ENCODE data around the gene PIK3R6.

PIK3R6 gene

DNA sequence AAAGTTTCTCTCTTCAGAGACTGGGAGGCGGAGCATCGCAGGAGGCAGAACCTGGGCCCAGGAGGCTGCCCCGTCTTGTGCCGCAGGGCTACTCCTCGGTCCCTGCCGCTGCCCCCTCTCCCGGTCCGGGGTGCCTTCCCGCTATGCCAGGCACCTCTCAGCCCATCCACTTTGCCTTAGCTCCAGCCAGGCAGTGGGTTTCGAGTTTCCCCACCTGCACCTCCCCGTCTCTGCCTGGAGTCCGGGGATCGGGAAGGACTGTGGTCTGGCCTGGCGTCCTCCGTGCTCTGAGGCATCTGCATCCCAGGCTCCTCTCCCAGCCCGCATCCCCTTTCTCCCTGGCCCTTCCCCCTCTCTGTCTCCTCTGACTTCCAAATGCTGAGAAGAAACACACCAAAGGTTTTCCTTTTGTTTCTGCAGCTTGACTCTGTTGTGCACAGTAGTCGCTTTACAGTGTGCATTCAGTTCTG lies 26.8 kb upstream of the PIK3R6 start:
- no peak for DNase-seq

DNA sequence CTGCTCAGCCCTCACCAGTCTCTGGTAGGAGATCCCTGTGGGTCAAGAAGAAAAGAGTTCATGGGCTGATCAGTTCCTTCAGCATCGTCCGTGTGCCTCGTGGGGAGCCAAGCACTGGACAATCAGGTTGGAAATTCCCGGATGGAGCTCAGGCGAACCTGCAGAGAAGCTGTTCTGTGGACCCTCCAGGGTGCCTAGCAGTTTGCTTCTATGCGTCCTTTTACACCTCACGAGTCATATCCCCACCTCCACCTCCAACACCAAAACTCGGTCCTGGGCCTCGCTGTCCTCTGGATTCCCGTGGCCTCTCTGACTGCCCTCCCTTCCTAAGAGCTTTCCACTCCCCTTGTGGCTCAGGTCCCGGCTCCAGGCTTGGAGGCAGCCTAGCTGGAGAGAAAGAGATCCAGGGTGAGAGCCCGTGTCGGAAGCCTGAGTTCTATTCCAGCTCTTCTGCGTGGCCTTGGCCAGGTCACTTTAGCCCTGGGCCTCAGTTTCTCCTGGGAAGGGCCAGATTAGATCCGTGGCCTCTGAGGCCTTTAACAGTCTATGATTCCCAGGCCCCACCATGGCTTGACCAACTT lies 26.2 kb upstream of the PIK3R6 start:
- no peak for DNase-seq

DNA sequence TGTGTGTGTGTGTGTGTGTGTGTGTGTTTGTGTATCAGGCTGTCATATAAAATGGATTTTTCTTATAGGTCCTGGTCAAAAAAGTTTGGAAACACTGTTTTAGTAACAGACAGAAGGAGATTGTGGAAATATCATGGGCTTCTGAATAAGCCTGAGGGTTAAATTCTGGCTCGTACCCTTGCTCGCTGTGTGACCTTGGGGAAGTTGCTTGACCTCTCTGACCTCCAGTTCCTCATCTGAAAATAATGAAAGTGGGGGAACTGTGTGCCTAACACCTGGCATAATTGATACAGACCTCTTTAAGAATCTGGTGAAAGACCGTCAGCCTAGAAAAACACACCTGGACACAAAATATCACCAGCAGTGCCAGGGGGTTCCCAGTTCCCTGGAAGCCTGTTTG lies 25.6 kb upstream of the PIK3R6 start:
- DNase-seq: no peak

DNA sequence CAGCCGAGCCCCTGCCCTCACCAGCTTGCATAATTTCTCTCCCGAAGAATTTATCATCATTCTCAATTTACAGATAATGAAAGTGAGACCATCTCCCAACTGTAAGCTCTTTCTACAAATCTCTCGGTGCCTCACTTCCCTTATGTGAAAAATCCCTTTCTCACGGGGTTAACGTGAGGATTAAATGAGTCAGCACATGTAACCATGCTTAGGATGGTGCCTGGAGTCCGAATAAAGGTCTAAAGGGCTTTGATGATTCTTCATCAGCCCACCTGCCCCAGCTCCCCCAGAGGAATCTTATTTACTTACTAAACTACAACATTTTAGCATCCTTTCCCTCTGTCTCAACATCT lies 24.8 kb upstream of the PIK3R6 start:
- DNase-seq: no peak

DNA sequence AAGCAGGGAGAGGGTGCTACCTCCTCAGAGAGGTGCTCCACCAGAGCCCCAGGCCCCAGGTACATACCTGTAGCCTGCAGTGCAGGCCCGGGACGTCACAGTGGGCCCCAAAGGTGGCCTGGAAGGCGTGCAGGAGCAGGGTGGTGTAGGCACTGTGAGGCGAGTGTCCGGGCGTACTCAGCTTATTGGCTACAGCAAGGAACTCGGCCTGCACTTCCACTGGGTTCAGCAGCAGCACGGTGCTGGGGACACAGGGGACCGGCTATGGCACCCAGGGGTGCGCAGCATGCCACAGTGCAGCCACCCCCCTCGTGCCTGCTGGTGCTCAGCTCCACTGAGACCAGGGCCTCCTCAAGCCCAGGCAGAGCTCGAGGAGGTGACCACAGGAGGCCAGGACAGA lies 23.2 kb upstream of the PIK3R6 start:
- no peak for DNase-seq

DNA sequence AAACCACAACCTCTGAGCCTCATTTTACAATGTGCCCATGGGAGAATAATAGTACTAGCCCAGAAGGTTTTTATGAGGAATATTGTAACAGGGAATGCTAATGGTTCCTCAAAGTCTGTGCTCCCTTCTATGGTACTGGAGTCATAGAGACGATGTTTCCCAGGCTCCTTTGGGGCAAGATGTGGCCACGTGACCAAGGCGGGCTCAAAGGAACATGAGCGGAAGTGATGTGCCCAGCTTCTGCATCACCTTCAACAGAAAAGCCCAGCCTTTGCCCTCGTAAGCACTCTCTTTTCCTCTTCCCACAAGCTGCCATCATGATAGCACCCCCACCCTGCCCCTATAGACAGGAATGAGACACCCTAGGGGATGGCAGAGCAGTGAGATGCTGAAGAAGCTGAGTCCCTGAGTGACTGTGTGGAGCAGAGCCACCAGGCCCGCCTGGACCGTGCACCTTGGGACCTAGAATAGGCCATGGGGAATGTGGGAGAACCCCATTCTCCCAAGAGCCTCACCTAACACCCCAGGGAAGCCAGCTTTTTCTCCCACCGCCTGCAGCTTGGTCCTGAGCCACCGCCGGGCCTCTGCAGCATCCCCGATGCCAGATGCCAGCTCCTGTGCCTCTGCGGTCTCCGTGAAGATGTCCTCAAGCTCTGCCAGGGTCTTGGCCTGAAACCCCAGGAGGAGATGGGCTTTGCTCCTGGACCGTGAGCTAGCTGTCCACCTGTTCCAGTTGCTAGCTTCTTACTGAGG lies 22.2 kb upstream of the PIK3R6 start:
- no peak for DNase-seq

DNA sequence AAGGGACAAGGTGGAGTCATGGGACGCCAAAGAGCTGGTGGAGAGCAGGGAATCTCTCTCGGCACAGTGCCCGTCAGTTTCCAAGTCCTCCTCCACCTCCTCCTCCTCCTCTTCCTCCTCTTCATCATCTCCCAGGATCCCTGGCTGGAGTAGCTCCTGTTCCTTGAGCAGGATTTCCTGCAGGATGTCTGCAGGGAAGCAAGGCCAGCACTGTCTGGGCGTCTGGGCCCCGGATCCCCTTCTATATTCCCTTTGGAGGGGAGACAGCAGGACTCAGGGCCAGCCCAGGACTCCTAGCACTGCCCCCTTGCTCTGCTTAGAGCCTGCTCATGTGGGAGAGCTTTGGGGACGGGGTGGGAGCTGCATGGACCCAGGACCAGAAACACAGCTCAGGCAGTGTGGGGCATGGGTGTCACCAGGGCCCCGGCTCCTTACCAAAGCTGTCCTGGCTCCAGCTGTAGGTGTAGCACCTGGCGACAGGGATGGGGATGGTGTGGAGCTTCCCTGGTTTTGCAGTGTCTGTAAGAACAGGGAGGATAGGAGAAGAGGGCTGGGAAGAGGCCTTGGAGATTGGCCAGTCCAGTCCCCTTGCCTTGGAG lies 21.3 kb upstream of the PIK3R6 start:
- no peak for DNase-seq

DNA sequence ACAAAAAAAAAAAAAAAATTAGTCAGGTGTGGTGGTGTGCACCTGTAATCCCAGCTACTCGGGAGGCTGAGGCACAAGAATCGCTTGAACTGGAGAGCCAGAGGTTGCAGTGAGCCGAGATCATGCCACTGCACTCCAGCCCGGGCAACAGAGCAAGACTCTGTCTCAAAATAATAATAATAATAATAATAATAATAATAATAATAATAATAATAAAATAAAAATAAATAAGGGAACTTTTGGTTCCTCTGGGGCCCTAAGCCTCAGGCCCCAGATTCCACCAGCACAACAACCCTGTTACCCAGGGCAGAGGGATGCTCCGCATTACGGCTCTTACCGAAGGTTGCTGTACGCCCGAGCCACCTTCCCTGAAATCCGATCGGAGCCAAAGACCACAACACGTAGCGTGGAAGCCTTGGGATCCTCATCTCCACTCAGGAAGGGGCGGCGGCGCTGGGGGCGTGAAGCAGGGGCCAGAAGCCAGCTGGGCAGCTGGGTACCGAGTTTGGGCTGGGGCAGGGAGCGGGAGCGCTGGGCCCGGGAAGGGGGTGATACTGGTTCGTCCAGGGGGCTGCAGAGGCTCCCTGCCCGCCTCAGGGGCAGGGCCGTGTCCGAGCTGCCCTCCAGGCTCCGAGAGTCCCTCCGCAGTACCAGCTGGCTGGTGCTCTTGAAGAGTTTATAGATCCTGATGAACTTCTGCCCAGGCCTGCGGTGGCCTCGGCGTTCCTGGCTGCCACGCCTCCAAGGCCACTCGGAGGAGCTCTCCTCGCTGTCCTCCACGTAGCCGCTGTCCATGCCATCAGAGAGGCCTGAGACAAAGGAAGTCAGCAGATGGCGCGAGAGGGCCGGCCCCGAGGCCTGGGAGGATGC lies 20.6 kb upstream of the PIK3R6 start:
- DNase-seq: no peak

DNA sequence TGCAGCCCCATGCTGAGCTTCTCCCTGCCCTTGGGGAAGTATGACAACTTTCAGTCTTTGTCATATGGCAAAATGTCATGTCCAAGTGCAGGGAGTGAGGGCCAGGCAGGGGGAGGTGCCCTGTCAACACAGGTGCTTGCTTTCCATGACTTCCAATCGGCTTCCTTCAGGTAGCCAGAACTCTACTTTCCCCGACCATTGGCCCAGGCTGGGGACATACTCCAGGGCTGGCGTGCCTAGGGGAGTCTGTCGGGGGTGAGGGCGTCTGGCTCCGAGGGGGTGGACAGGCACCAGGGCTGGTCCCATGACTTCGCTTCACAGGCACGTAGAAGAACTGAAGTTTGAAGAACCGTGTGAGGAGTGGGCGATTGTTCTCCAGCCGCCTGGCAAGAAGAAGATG lies 19.8 kb upstream of the PIK3R6 start:
- DNase-seq: no peak

DNA sequence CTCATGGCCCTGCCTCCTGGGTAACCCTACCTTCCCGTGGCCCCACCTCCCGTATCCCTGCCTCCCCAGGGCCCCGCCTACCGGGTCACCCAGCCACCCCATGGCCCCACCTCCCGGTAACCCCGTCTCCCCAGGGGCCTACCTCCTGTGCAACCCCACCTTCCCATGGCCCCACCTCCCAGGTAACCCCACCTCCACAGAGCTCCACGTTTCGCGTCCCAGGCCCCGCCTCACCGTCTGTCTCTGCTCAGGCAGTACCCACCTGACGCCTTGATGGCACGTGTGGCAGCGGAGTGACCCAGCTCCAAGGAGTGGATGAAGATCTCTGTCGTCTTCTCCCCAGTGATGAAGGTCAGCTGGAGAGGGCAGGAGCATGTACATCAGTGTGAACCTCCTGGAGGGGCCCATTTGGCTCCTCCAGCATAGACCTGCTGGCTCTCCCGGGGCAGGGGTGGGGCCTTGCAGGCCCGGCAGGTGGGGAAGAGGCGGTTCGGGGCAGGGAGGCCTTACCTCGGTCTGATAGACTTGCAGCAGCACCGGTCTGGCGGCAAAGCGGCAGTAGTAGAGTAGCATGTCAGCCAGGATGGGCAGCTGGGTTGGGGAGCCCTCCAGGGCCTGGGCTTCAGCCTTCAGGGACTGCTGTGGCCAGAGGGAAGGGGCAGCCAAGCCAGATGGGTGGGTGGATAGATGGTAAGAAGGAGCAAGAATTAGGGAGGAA lies 18.7 kb upstream of the PIK3R6 start:
- DNase-seq: no peak

DNA sequence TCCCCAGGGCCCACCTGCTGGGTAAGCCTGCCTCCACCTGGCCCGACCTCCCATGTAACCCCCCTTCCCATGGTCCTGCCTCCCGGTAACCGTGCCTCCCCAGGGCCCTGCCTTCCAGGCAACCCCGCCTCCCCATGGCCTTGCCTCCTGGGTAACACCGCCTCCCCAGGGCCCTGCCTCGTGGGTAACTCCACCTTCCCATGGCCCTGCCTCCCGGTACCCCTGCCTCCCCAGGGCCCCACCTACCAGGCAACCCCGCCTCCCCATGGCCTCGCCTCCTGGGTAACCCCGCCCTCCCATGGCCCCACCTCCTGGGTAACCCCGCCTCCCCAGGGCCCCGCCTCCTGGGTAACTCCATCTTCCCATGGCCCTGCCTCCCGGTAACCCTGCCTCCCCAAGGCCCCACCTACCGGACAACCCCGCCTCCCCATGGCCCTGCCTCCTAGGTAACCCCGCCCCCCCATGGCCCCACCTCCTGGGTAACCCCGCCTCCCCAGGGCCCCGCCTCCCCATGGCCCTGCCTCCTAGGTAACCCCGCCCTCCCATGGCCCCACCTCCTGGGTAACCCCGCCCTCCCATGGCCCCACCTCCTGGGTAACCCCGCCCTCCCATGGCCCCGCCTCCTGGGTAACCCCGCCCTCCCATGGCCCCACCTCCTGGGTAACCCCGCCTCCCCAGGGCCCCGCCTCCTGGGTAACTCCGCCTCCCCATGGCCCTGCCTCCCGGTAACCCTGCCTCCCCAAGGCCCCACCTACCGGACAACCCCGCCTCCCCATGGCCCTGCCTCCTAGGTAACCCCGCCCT lies 17.9 kb upstream of the PIK3R6 start:
- peak; percentile 52 for DNase-seq

DNA sequence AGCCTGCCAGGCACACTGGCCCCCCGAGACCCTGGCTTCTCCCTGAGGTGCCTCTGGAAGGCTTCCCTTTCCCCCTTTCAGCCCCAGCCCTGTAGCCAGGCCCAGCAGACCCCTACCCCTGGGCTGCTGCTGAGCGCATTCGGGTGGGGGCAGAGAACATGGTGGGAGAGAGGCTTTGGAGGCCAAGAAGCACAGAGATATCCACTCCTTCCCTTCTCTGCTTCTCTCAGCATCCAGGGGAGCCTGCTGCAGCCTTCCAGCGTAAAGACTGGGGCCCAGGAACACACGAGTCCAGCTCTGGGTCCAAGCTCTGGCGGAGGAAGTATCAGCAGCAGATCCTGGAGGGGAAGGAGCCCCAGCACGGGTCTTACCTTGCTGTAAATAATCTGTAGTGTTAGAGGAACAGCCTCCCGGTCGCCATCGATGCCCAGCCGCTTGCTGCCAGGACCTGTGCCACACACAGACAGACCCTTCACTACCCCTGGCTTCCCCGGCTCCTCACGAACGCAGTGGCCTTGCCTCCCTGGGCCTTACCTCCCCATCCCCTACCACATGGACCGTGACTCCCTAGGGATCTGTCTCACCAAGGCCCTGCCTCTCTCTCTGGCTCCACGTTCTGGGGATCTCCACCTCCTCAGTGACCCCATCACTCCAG lies 17.0 kb upstream of the PIK3R6 start:
- no peak for DNase-seq

DNA sequence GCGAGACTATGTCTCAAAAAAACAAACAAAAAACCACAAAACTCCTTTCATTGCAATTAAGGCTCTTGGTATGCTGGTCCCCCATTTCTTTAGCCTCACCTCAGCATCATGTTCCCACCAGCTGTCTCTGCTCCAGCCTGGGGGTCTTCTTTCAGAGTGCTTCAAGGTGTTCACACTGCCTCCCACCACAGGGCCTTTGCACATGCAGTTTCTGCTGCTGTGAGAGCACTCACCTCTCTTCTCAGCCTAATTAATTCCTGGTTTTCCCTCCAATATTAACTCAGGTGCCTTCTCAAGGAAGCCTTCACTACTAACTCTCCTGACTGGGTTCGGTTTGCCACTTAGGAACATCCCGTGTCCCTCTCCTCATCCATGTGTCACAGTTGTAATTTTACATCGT lies 15.9 kb upstream of the PIK3R6 start:
- DNase-seq: no peak

DNA sequence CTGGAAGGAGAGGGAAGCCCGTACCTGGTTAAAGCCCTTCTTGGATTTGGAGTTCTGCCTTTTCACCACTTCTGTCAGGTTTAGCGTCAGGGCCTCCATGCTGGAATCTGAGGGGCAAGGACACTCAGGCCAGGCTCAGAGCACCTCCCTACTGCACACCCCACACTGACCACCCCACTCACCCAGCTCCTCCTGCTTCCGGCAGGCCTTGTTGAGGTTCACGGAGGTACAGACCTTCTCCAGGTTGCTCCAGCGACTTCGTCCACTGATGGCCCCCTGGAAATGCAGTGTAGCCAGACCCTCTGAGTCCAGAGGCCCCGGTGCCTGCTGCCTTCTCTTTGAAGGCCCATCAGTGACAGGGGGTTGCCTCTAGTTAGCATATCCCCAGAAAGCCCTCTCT lies 14.1 kb upstream of the PIK3R6 start:
- DNase-seq: no peak

DNA sequence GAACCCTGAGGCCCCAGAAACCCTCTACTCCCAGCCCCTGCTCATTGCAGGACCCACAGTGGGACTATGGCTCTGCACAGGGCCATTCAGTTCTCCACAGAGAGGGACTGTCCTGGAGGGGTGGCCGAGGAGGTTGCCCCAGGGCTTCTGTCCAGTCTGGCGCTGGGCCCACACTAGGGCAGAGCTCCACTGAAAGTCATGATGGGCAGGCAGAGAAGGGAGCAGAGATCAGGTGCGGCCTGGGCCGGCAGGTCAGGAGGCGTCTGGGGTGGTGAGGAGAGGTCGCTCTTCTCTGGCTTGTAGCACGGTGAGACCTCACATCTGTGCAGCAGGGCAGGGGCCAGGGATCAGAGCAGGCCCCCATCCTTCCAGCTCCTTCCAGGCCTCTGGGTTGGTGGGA lies 13.0 kb upstream of the PIK3R6 start:
- no peak for DNase-seq

DNA sequence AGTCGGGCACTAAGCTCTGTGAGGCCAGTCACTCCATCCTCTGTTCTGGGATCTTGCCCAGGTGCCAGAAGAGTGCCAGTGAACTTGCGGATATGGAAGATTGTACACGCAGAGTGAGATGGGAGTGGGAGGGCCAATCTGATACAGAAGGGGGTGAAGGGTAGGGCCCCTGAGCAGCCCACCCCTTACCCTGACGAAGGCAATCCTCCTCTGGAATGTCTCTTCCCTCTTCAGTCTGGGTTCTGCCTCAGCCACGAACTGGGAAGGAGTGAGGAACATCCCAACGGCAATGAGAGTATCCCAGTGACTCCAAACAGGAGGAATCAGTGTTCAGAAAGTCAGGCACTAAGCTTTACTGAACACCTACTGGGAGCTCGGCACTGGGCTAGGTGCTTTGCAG lies 11.9 kb upstream of the PIK3R6 start:
- DNase-seq: no peak

DNA sequence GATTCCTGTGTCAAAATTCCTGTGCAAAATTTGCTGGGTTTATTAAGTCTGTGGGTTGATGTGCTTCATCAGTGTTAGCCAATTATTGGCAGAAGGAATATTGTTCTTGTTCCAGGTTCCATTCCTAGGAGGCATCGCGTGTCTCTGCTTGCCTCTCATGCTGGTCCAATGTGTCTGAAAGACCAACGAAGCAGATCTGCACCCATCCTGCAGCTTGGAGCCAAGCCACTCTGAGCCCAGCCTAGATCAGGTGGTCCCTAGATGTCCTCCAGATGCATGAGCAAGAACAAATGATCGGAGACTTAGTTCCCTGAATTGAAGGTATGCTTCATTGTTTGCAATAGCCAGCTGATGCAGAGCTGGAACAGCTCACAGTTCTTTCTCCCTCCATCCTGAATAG lies 10.5 kb upstream of the PIK3R6 start:
- DNase-seq: no peak

DNA sequence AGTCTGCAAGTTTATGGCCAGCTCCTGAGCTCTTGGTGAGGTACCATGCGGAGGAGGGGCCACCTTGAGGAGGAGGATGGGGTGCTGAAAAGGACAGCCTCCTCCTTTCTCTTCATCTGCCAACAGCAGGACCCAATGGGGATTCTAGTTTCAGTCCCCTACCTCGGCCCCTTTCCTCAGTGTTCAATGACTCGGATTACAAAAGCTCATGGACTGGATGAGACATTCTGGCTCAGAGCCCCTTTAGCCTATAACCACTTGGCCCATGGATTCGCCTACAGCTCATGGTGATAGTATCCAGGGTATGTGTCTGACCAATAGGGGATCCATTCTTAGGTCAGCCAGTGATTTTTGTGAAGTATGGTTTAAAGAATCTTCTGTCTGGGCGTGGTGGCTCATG lies 8.5 kb upstream of the PIK3R6 start:
- DNase-seq: no peak

DNA sequence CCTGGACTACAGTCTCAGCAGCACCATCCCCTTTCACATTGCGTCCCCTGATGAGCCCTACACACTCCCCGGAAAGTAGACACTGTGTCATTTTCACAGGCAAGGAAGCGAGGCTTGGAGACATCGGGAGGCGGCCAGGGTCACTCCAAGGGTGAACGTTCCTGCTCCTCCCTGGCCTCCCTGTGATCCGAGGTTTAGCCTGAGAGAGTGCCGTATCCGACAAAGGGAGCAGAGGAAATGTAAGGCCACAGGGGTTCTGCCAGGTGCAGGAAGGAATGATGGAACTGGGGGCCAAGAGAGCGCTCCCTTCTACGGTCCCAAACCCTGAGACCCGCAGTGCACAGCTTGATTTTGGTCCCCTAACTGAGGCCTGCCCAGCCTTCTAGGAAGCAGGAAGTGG lies 8.0 kb upstream of the PIK3R6 start:
- no peak for DNase-seq

DNA sequence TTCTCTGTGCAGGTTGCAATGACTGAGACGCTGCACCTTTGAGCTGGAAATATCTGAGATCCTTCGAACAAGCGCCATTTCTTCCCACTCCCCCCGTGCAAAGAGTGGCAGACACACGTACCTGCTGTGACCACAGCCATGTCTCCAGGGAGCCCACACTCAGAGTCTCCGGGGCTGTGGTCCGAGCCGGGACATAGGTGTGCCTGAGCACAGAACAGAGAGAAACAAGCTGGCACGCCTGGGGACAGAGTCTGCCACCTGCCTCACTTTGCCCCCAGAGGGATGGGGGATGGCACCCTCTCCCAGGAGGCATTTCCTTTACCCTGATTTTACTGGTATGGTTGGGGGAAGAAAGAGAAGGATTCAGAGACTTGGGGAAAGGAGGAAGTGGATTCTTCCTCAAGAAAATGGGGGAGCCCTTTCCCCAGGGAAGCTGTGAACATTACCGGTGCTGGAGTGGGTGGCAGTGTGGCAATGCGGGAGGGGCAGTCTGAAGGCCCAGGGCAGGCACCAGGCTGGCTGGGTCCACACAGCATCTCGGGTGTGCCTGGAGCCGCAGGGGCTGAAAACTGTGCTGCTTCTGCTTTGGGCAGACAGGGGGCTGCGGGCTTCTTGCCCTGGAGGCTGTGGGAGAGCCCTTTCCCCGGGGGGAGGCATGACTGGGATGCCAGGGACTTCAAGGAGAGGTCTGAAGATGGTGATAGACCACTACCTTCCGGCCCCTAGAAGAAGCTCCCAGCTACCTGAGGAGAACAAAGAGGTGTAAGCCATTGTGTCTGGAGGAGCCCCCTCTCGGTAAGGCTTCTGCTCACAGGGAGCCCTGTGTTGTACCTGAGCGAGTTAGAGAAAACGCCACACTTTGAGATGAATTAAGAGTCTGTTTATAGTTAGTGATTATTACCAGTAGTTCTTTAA lies 6.6 kb upstream of the PIK3R6 start:
- DNase-seq: no peak
